OCI-LY7 (cell line): Measurements from ENCODE around the gene EHBP1.

Source experiments
- EZH2phosphoT487 ChIP-seq: fragments of 200-600 bp; sonication (generic); IDR thresholded peaks from 2 replicates; pipeline ENCODE4 v1.6.1; 2018; ENCODE audit warnings: low read depth, borderline replicate concordance, mild to moderate bottlenecking, mixed run types, antibody characterized with exemption, low read length, moderate library complexity, mixed read lengths
- TF ChIP-seq, protein P1 (sequence below): fragments of 200-600 bp; sonication (generic); conservative IDR thresholded peaks from 2 replicates; pipeline ENCODE4 v1.5.1; 2014; ENCODE audit warnings: mild to moderate bottlenecking, antibody characterized with exemption, low read length, moderate library complexity, mixed read lengths

DNA sequence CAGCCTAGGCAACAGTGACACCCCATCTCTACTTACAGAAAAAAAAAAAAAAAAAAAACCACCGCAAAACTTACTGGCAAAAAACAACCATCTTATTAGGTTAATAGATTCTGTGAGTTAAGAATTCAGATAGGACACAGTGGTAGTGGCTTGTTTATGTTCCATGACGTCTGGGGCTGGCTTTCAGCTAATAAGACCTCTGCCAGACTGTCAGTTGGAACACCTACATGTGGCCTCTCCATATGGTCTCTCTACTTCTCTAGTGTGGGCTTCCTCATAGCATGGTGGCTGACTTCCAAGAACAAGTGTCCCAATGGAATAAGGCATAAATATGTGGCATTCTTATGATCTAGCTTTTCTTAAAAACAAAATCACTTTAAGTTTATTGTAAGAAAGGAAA lies 251.1 kb downstream of the EHBP1 start:
- TF ChIP-seq, protein P1, sequence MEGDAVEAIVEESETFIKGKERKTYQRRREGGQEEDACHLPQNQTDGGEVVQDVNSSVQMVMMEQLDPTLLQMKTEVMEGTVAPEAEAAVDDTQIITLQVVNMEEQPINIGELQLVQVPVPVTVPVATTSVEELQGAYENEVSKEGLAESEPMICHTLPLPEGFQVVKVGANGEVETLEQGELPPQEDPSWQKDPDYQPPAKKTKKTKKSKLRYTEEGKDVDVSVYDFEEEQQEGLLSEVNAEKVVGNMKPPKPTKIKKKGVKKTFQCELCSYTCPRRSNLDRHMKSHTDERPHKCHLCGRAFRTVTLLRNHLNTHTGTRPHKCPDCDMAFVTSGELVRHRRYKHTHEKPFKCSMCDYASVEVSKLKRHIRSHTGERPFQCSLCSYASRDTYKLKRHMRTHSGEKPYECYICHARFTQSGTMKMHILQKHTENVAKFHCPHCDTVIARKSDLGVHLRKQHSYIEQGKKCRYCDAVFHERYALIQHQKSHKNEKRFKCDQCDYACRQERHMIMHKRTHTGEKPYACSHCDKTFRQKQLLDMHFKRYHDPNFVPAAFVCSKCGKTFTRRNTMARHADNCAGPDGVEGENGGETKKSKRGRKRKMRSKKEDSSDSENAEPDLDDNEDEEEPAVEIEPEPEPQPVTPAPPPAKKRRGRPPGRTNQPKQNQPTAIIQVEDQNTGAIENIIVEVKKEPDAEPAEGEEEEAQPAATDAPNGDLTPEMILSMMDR, result no peak
- no peak for TF ChIP-seq EZH2phosphoT487
